HG03378 (cell line): ENCODE results near the gene YAP1.

ENCODE experiments used
- ATAC-seq: cut with Tn5 transposase; IDR thresholded peaks from one replicate; pipeline ENCODE4 v1.9.1; 2021; ENCODE audit warnings: mild to moderate bottlenecking, moderate library complexity; ENCODE audit not compliant: unreplicated experiment

The YAP1 gene

GRCh38 chr11:102157219-102157618 lies 47.0 kb downstream of the YAP1 start:
- no peak for ATAC-seq

GRCh38 chr11:102158164-102158735 lies 48.0 kb downstream of the YAP1 start:
- ATAC-seq: no peak

GRCh38 chr11:102163368-102163767 lies 53.1 kb downstream of the YAP1 start:
- ATAC-seq: no peak

- no peak for ATAC-seq
Observed at GRCh38 chr11:102166175-102167064, 56.2 kb downstream of the YAP1 start.

- ATAC-seq: no peak
Observed at GRCh38 chr11:102168481-102168880, 58.2 kb downstream of the YAP1 start.

- ATAC-seq: no peak
Observed at GRCh38 chr11:102171101-102171500, 60.9 kb downstream of the YAP1 start.

- no peak for ATAC-seq
Observed at GRCh38 chr11:102172127-102172848, 62.0 kb downstream of the YAP1 start.

- ATAC-seq: no peak
Observed at GRCh38 chr11:102177126-102177525, 66.9 kb downstream of the YAP1 start.

- no peak for ATAC-seq
Observed at GRCh38 chr11:102177974-102178631, 67.9 kb downstream of the YAP1 start.

- ATAC-seq: no peak
Observed at GRCh38 chr11:102179371-102179770, 69.1 kb downstream of the YAP1 start.

GRCh38 chr11:102184269-102184987 lies 74.2 kb downstream of the YAP1 start:
- no peak for ATAC-seq

- ATAC-seq: no peak
Observed at GRCh38 chr11:102186551-102187191, 76.4 kb downstream of the YAP1 start.

GRCh38 chr11:102187416-102188151 lies 77.3 kb downstream of the YAP1 start:
- ATAC-seq: no peak

GRCh38 chr11:102188488-102188887 lies 78.2 kb downstream of the YAP1 start:
- no peak for ATAC-seq

GRCh38 chr11:102191832-102192231 lies 81.6 kb downstream of the YAP1 start:
- no peak for ATAC-seq

GRCh38 chr11:102192349-102193066 lies 82.3 kb downstream of the YAP1 start:
- no peak for ATAC-seq

GRCh38 chr11:102194257-102194656 lies 84.0 kb downstream of the YAP1 start:
- no peak for ATAC-seq

- ATAC-seq: no peak
Observed at GRCh38 chr11:102194990-102195389, 84.7 kb downstream of the YAP1 start.

GRCh38 chr11:102196351-102196750 lies 86.1 kb downstream of the YAP1 start:
- ATAC-seq: no peak
